Brain microvascular endothelial cell (primary cell): Measurements from ENCODE around the gene RNASE4.

Experiments
- DNase-seq: peaks from one replicate; pipeline ENCODE4 v3.0.0-alpha.2; 2020
- H3K27ac ChIP-seq: fragments of 250-450 bp; sonication (Bioruptor Pico); 2 replicates; pipeline ENCODE4 v1.5.1; 2020; ENCODE audit warnings: mild to moderate bottlenecking, moderate library complexity
- H3K27me3 ChIP-seq: fragments of 250-450 bp; sonication (Bioruptor Pico); replicated peaks from 2 replicates; pipeline ENCODE4 v1.5.1; 2020; ENCODE audit warnings: mild to moderate bottlenecking
- H3K36me3 ChIP-seq: fragments of 250-450 bp; sonication (Bioruptor Pico); replicated peaks from 2 replicates; pipeline ENCODE4 v1.5.1; 2020; ENCODE audit warnings: mild to moderate bottlenecking
- H3K4me3 ChIP-seq: 2 replicates; pipeline ENCODE4 v1.5.1; 2011; ENCODE audit warnings: low read depth, mild to moderate bottlenecking, control low read depth, low read length, moderate library complexity
- CTCF ChIP-seq: IDR thresholded peaks from 2 replicates; pipeline ENCODE4 v1.5.1; 2011; ENCODE audit warnings: low read depth, mild to moderate bottlenecking, moderate library complexity, low read length, control low read depth, inconsistent platforms; ENCODE audit errors: missing control alignments
- in situ Hi-C: cut with HindIII; loops from 2 replicates; pipeline ENCODE4 v1.10.0; 2017; ENCODE audit warnings: low sequenced_read_pairs, low pct_ligation_motif_present

Gene RNASE4

GRCh38 chr14:20668969-20669368 lies 15.4 kb upstream of the RNASE4 start:
- no peak overlapping the region for H3K27ac ChIP-seq
- in situ Hi-C loops: no loop called here
- H3K27me3 ChIP-seq: no peaks in the 10 kb centered on the region
- TF ChIP-seq CTCF: no peak
- H3K36me3 ChIP-seq: no peaks in the 10 kb centered on the region
- no peak overlapping the region for H3K4me3 ChIP-seq
- DNase-seq: no peak

DNA sequence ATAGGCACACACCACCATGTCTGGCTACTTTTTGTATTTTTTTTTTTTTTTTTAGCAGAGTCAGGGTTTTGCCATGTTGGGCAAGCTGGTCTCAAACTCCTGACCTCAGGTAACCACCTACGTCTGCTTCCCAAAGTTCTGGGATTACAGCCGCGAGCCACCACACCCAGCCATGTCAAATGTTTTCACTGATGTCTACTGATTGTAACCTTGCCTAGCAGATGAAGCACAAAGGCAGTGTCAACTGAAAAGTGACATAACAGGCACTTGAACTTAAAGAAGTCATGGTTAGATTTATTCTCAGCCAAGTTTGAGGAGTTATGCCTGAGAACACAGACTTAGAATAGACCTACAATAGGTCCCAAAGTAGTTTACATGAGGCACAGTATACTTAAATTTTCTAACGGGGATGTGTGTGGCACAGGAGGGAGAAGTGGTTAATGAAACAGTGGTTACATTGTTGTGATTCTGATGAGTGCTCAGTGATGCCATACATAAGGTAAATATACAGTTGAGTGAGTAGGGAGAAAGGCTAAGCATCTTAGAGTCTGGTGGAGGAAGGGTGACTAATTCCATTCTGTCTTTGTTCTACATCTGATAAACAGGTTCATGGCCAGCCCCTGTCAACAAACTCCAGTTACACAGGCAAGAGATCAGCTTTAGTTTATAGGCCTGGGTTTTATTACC lies 12.6 kb upstream of the RNASE4 start:
- no peaks in the 10 kb centered on the region for H3K36me3 ChIP-seq
- TF ChIP-seq CTCF: no peak
- DNase-seq: no peak
- in situ Hi-C loops: no loop called here
- H3K4me3 ChIP-seq: no peak overlapping the region
- no peak overlapping the region for H3K27ac ChIP-seq
- H3K27me3 ChIP-seq: no peaks in the 10 kb centered on the region

- H3K27me3 ChIP-seq: no peaks in the 10 kb centered on the region
- no peak for DNase-seq
- H3K4me3 ChIP-seq: no peak overlapping the region
- no peak overlapping the region for H3K27ac ChIP-seq
- in situ Hi-C loops: no loop called here
- no peak for TF ChIP-seq CTCF
- H3K36me3 ChIP-seq: no peaks in the 10 kb centered on the region
These were observed 8.7 kb upstream of the RNASE4 start for GRCh38 chr14:20675669-20676068.

- no peak for DNase-seq
- Histone ChIP-seq H3K27ac (no peak overlapping the region), H3K36me3 (no peaks in the 10 kb centered on the region), H3K4me3 (no peak overlapping the region), H3K27me3 (no peaks in the 10 kb centered on the region)
- in situ Hi-C loops: no loop called here
- no peak for TF ChIP-seq CTCF
These were observed 8.3 kb upstream of the RNASE4 start for GRCh38 chr14:20676072-20676471.

GRCh38 chr14:20679907-20680306 lies 4.5 kb upstream of the RNASE4 start:
- no peak for TF ChIP-seq CTCF
- H3K27me3 ChIP-seq: no peaks in the 10 kb centered on the region
- no peak overlapping the region for H3K27ac ChIP-seq
- H3K4me3 ChIP-seq: no peak overlapping the region
- in situ Hi-C loops: no loop called here
- peak; percentile 20 for DNase-seq
- no peaks in the 10 kb centered on the region for H3K36me3 ChIP-seq

DNA sequence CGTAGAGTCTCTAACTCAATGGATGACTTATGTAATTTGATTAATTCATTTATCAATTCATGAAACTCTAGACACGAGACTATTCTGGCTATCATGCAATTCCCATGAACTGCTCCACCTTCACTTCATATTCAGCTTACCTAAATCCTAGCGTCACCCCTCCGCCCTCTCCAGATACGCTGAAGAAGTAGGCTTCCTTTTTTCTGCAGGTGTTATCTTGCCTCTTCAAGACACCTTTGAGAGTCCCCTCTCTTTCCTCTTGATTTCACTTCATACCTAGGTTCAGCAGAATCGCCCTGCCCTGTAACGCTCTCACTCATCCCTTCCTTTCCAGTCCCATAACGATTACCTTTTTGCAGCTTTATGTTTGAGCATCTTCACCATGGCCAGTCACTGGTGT lies 4.0 kb upstream of the RNASE4 start:
- in situ Hi-C loops: no loop called here
- TF ChIP-seq CTCF: no peak
- no peaks in the 10 kb centered on the region for H3K27me3 ChIP-seq
- DNase-seq: no peak
- no peaks in the 10 kb centered on the region for H3K36me3 ChIP-seq
- no peak overlapping the region for H3K4me3 ChIP-seq
- no peak overlapping the region for H3K27ac ChIP-seq
